Ovary (tissue), 9 donors: Measurements from ENCODE around the gene P4HB. TPM values are rescaled to one million over a fixed set of nuclear protein-coding genes. Genes with fewer than 3 reads are reported as not detected.

Experiments
- DNase-seq, 5 donors: peaks; one replicate each; pipeline ENCODE4 v3.0.0-alpha.2; 2019 to 2020
- H3K27ac ChIP-seq, 2 donors: fragments of 200-600 bp; one replicate each; pipeline versions ENCODE4 v1.5.1 to v1.8.0; 2019 to 2022
- H3K27me3 ChIP-seq: fragments of 200-600 bp; one replicate; pipeline ENCODE4 v1.8.0; 2022
- H3K36me3 ChIP-seq: fragments of 200-600 bp; sonication (generic); one replicate; pipeline ENCODE4 v1.5.1; 2019
- H3K4me1 ChIP-seq: one replicate; pipeline ENCODE4 v1.8.1; 2013; ENCODE audit warnings: mild to moderate bottlenecking, moderate library complexity; ENCODE audit not compliant: insufficient read depth
- H3K4me3 ChIP-seq: fragments of 200-600 bp; sonication (generic); one replicate; pipeline ENCODE4 v1.5.1; 2017
- H3K9me3 ChIP-seq, 2 donors: fragments of 200-600 bp in 1 of 2; sonication (generic) in 1 of 2; one replicate each; pipeline versions ENCODE4 v1.5.1 to v1.8.1; 2013 to 2019; ENCODE audit warnings: mild to moderate bottlenecking in 1 of 2, moderate library complexity in 1 of 2
- CTCF ChIP-seq, 3 donors: fragments of 450-650 bp in 2 of 3; fragments of 200-600 bp in 1 of 3; IDR thresholded peaks; one replicate each; pipeline versions ENCODE4 v1.5.1 to v1.8.0; 2016 to 2022; ENCODE audit warnings: antibody characterized with exemption in 3 of 3, mild to moderate bottlenecking in 1 of 3
- EP300 ChIP-seq: sonication (generic); formaldehyde crosslinking; IDR thresholded peaks from one replicate; pipeline ENCODE4 v1.6.1; 2017; ENCODE audit warnings: antibody characterized with exemption
- POLR2A ChIP-seq: fragments of 450-650 bp; IDR thresholded peaks from one replicate; pipeline ENCODE4 v1.6.1; 2017; ENCODE audit warnings: antibody characterized with exemption, mild to moderate bottlenecking, moderate library complexity
- WGBS, 3 donors: extraction: QIAGEN DNeasy Blood & Tissue Kit in 1 of 3; methylation state at CpG; one replicate each; pipeline versions ENCODE4 v1.1.5 to v1.1.7; 2013 to 2017; 5-methylcytosine and 5-hydroxymethylcytosine counted together
- intact Hi-C, 4 donors: fragments of 100-400 bp; cut with DNase I; formaldehyde crosslinking; loops; one replicate each; pipeline versions ENCODE4 v1.11.0 to v1.15.1; 2022 to 2023
- polyA plus RNA-seq, 2 donors: library from polyadenylated mRNA; stranded (reverse); fragments of 200-250 nt in 1 of 2; fragments of 350-450 nt in 1 of 2; fragmentation: Illumina TruSeq in 1 of 2; extraction: RNeasy Lipid Tissue Mini Kit (QIAGEN cat#74804) in 1 of 2; gene quantifications; one replicate each; pipeline ENCODE4 v1.2.3, GENCODE V29; 2013 to 2014
- total RNA-seq, 7 donors: library from RNA; depleted of rRNA in 2 of 7; stranded (reverse); fragments of >200 nt in 2 of 7; fragmentation: NEBNext Ultra II Directional in 3 of 7; extraction: Animal tissue kit (Norgen Biotek cat#: 25700) in 3 of 7; gene quantifications; one replicate each; pipeline versions ENCODE4 v1.1.0 to v1.2.4, GENCODE V29; 2016 to 2023
- donor health status: DM: no; HTN: no; CAD: no; lungs with moderate emphysema.
- donor health status: DM: no; HTN: no; CAD: no.
- donor health status: Bipolar disorder and iron deficiency.
- donor health status: DM: yes; HTN: yes; CAD: no.
- donor health status: DM: no; HTN: no; CAD: no.
- donor health status: DM: yes; HTN: yes; CAD: no.

Gene P4HB
- total and polyA plus RNA-seq, 9 donors, result 222 to 2,080 (median 312) TPM

GRCh38 chr17:81838753-81839255 lies 21.5 kb downstream of the P4HB start:
- WGBS, 3 donors, result 44 to 47% (median 46%) methylated on average over 15 to 17 of the region's 17 CpGs

GRCh38 chr17:81837641-81838040 lies 22.7 kb downstream of the P4HB start:
- Histone ChIP-seq H3K27me3 (no peaks in the 10 kb centered on the region), H3K36me3 (no peaks in the 10 kb centered on the region), H3K4me3 (no peak overlapping the region), H3K9me3 (no peaks in the 10 kb centered on the region), H3K4me1 (peaks cover 17% of the 10 kb centered on the region), H3K27ac (no peak overlapping the region)
- intact Hi-C loops, result no loop called here
- DNase-seq, result no peak
- TF ChIP-seq POLR2A (no peak), EP300 (no peak), CTCF (IDR thresholded peaks at IDR 0.05) (no peak)
- WGBS, 3 donors, result 72 to 83% (median 76%) methylated on average over 9 of the region's 9 CpGs

More at GRCh38 chr17:81838753-81839255, 21.5 kb downstream of the P4HB start:
- TF ChIP-seq CTCF (IDR thresholded peaks at IDR 0.05) (no peak), POLR2A (no peak), EP300 (no peak)
- no peak for DNase-seq
- Histone ChIP-seq H3K4me1 (peaks cover 13% of the 10 kb centered on the region), H3K36me3 (no peaks in the 10 kb centered on the region), H3K4me3 (no peak overlapping the region), H3K27ac (no peak overlapping the region), H3K9me3 (no peaks in the 10 kb centered on the region), H3K27me3 (no peaks in the 10 kb centered on the region)
- intact Hi-C loops, result no loop called here

GRCh38 chr17:81834831-81835267 lies 25.5 kb downstream of the P4HB start, which contains the start of gene PPP1R27:
Gene PPP1R27, minus strand, starts transcription at chr17:81835050. Its CDS starts 97 bp downstream, at chr17:81834953.
- DNase-seq, result no peak
- Histone ChIP-seq H3K36me3 (no peaks in the 10 kb centered on the region), H3K27me3 (no peaks in the 10 kb centered on the region), H3K27ac (no peak within 1 kb of the TSS), H3K4me3 (peak within 1 kb of the TSS; percentile 67), H3K9me3 (no peaks in the 10 kb centered on the region), H3K4me1 (peaks cover 16% of the 10 kb centered on the region)
- intact Hi-C loops, result no loop called here
- TF ChIP-seq POLR2A, result no peak
- no peak for TF ChIP-seq EP300
- TF ChIP-seq CTCF (IDR thresholded peaks at IDR 0.05), result no peak
- 88 to 94% (median 89%) methylated on average over 17 to 26 of the region's 26 CpGs for WGBS, 3 donors

GRCh38 chr17:81833921-81834830 lies 26.2 kb downstream of the P4HB start:
- WGBS, 3 donors, result 79 to 82% (median 81%) methylated on average over 31 of the region's 31 CpGs
- H3K36me3 ChIP-seq, result no peaks in the 10 kb centered on the region
- peak in 1 of 5 donors; percentile 40 for DNase-seq
- H3K4me3 ChIP-seq, result peak overlapping the region; percentile 67
- H3K9me3 ChIP-seq, result no peaks in the 10 kb centered on the region
- intact Hi-C loops, result no loop called here
- H3K27ac ChIP-seq, result no peak overlapping the region
- no peak for TF ChIP-seq EP300
- no peak for TF ChIP-seq POLR2A
- TF ChIP-seq CTCF (IDR thresholded peaks at IDR 0.05), result no peak
- H3K27me3 ChIP-seq, result no peaks in the 10 kb centered on the region
- peaks cover 16% of the 10 kb centered on the region for H3K4me1 ChIP-seq
